ENCODE data around the gene DNAJB13.

Gene DNAJB13

GRCh38 chr11:73962101-73962705 lies 11.4 kb downstream of the DNAJB13 start:
- H3K27me3 Mint-ChIP-seq, result peaks cover 0 to 12% of the 10 kb centered on the region in 2 donors
- DNase-seq, result no peak
- H3K36me3 Mint-ChIP-seq, result no peaks in the 10 kb centered on the region
- H3K4me1 Mint-ChIP-seq, result peaks cover 10 to 17% of the 10 kb centered on the region in 2 donors
- no peak overlapping the region for H3K27ac Mint-ChIP-seq
- H3K9me3 Mint-ChIP-seq, result no peaks in the 10 kb centered on the region
- no peak overlapping the region for H3K4me3 Mint-ChIP-seq
- no peak for ATAC-seq (replicated peaks)

- Mint-ChIP-seq H3K9me3 (no peaks in the 10 kb centered on the region), H3K4me3 (no peak overlapping the region), H3K4me1 (peaks cover 13 to 24% of the 10 kb centered on the region in 2 donors), H3K36me3 (no peaks in the 10 kb centered on the region), H3K27ac (no peak overlapping the region), H3K27me3 (no peaks in the 10 kb centered on the region)
- ATAC-seq (replicated peaks), result no peak
- no peak for DNase-seq
Measured at GRCh38 chr11:73963861-73964260, 13.0 kb downstream of the DNAJB13 start.

GRCh38 chr11:73965076-73965763 lies 14.4 kb downstream of the DNAJB13 start:
- Mint-ChIP-seq H3K36me3 (no peaks in the 10 kb centered on the region), H3K4me3 (no peak overlapping the region), H3K27me3 (no peaks in the 10 kb centered on the region), H3K4me1 (peaks cover 24 to 38% of the 10 kb centered on the region in 2 donors), H3K9me3 (no peaks in the 10 kb centered on the region), H3K27ac (no peak overlapping the region)
- DNase-seq (no peak), ATAC-seq (replicated peaks) (no peak)

GRCh38 chr11:73965764-73966121 lies 14.9 kb downstream of the DNAJB13 start:
- H3K9me3 Mint-ChIP-seq, result no peaks in the 10 kb centered on the region
- peaks cover 27 to 43% of the 10 kb centered on the region in 2 donors for H3K4me1 Mint-ChIP-seq
- no peaks in the 10 kb centered on the region for H3K36me3 Mint-ChIP-seq
- no peak for DNase-seq
- no peak overlapping the region for H3K27ac Mint-ChIP-seq
- no peak overlapping the region for H3K4me3 Mint-ChIP-seq
- no peaks in the 10 kb centered on the region for H3K27me3 Mint-ChIP-seq
- no peak for ATAC-seq (replicated peaks)

GRCh38 chr11:73968356-73968966 lies 17.6 kb downstream of the DNAJB13 start:
- H3K27ac Mint-ChIP-seq, result peak overlapping the region; percentile 15

GRCh38 chr11:73969091-73969490 lies 18.3 kb downstream of the DNAJB13 start:
- Mint-ChIP-seq H3K27me3 (no peaks in the 10 kb centered on the region), H3K4me1 (peaks cover 47 to 73% of the 10 kb centered on the region in 2 donors), H3K27ac (peak overlapping the region; percentile 52)

More at GRCh38 chr11:73968356-73968966, 17.6 kb downstream of the DNAJB13 start:
- ATAC-seq (replicated peaks) (no peak), DNase-seq (no peak)
- Mint-ChIP-seq H3K36me3 (peaks cover 6 to 9% of the 10 kb centered on the region in 2 donors), H3K4me1 (peaks cover 44 to 70% of the 10 kb centered on the region in 2 donors), H3K9me3 (no peaks in the 10 kb centered on the region), H3K4me3 (no peak overlapping the region), H3K27me3 (no peaks in the 10 kb centered on the region)

GRCh38 chr11:73969991-73970800 lies 19.4 kb downstream of the DNAJB13 start:
- Mint-ChIP-seq H3K27me3 (no peaks in the 10 kb centered on the region), H3K9me3 (no peaks in the 10 kb centered on the region), H3K4me3 (peak overlapping the region in 1 of 2 donors; percentile 8), H3K36me3 (peaks cover 16 to 25% of the 10 kb centered on the region in 2 donors), H3K4me1 (peaks cover 55 to 76% of the 10 kb centered on the region in 2 donors), H3K27ac (peak overlapping the region; percentile 71)
- DNase-seq (no peak), ATAC-seq (replicated peaks) (peak in 1 of 2 donors; percentile 25)

More at GRCh38 chr11:73969091-73969490, 18.3 kb downstream of the DNAJB13 start:
- H3K9me3 Mint-ChIP-seq, result no peaks in the 10 kb centered on the region
- DNase-seq, result no peak
- peaks cover 8 to 14% of the 10 kb centered on the region in 2 donors for H3K36me3 Mint-ChIP-seq
- no peak overlapping the region for H3K4me3 Mint-ChIP-seq
- ATAC-seq (replicated peaks), result no peak

GRCh38 chr11:73971175-73971719 lies 20.4 kb downstream of the DNAJB13 start:
- Mint-ChIP-seq H3K9me3 (no peaks in the 10 kb centered on the region), H3K4me3 (peak overlapping the region; percentile 13 to 57), H3K36me3 (peaks cover 27 to 36% of the 10 kb centered on the region in 2 donors), H3K27me3 (no peaks in the 10 kb centered on the region), H3K4me1 (peaks cover 60 to 82% of the 10 kb centered on the region in 2 donors), H3K27ac (peak overlapping the region; percentile 92)
- peak; percentile 50 to 53 for ATAC-seq (replicated peaks)
- DNase-seq, result no peak

- peaks cover 33 to 45% of the 10 kb centered on the region in 2 donors for H3K36me3 Mint-ChIP-seq
- no peaks in the 10 kb centered on the region for H3K9me3 Mint-ChIP-seq
- peak overlapping the region; percentile 92 for H3K27ac Mint-ChIP-seq
- H3K4me1 Mint-ChIP-seq, result peaks cover 66 to 90% of the 10 kb centered on the region in 2 donors
- no peak overlapping the region for H3K4me3 Mint-ChIP-seq
- no peaks in the 10 kb centered on the region for H3K27me3 Mint-ChIP-seq
- no peak for DNase-seq
- no peak for ATAC-seq (replicated peaks)
Measured at GRCh38 chr11:73972187-73972586, 21.4 kb downstream of the DNAJB13 start.

- H3K4me3 Mint-ChIP-seq, result no peak overlapping the region
- no peak for ATAC-seq (replicated peaks)
- DNase-seq, result no peak
- H3K27ac Mint-ChIP-seq, result peak overlapping the region; percentile 92
- H3K27me3 Mint-ChIP-seq, result no peaks in the 10 kb centered on the region
- H3K4me1 Mint-ChIP-seq, result peaks cover 67 to 96% of the 10 kb centered on the region in 2 donors
- H3K36me3 Mint-ChIP-seq, result peaks cover 36 to 52% of the 10 kb centered on the region in 2 donors
- no peaks in the 10 kb centered on the region for H3K9me3 Mint-ChIP-seq
Measured at GRCh38 chr11:73972620-73973449, 22.0 kb downstream of the DNAJB13 start.

- DNase-seq, result no peak
- Mint-ChIP-seq H3K27ac (peak overlapping the region; percentile 78), H3K9me3 (no peaks in the 10 kb centered on the region), H3K36me3 (peaks cover 50 to 69% of the 10 kb centered on the region in 2 donors), H3K4me1 (peaks cover 63 to 92% of the 10 kb centered on the region in 2 donors), H3K27me3 (no peaks in the 10 kb centered on the region), H3K4me3 (no peak overlapping the region)
- no peak for ATAC-seq (replicated peaks)
Measured at GRCh38 chr11:73974604-73975478, 24.0 kb downstream of the DNAJB13 start.

- peaks cover 54 to 75% of the 10 kb centered on the region in 2 donors for H3K36me3 Mint-ChIP-seq
- H3K4me3 Mint-ChIP-seq, result peak overlapping the region in 1 of 2 donors; percentile 12
- H3K27me3 Mint-ChIP-seq, result no peaks in the 10 kb centered on the region
- DNase-seq, result no peak
- H3K27ac Mint-ChIP-seq, result peak overlapping the region; percentile 42
- no peaks in the 10 kb centered on the region for H3K9me3 Mint-ChIP-seq
- no peak for ATAC-seq (replicated peaks)
- H3K4me1 Mint-ChIP-seq, result peaks cover 63 to 92% of the 10 kb centered on the region in 2 donors
Measured at GRCh38 chr11:73975479-73975757, 24.6 kb downstream of the DNAJB13 start.

Measured in stimulated activated naive B cell treated with anti-CD40 and anti-IgM and Interleukin-4, amounts not matched to agents 10 μg/mL and 1 μg/mL and 100 μg/mL, for 72 hours (primary cell).